ENCODE measurements around the gene ST7.

ST7 gene

GRCh38 chr7:117143580-117143979 lies 190.3 kb downstream of the ST7 start:
- H3K4me3 ChIP-seq (ENCODE audit: low read depth, low read length), result no peak overlapping the region
- no peak for TF ChIP-seq CTCF (IDR thresholded peaks at IDR 0.05; ENCODE audit: low read depth, low read length)
- DNase-seq (ENCODE audit: low read depth, low spot score), result peak; percentile 46
- in situ Hi-C loops (cut with HindIII; ENCODE audit: low sequenced_read_pairs), result no loop called here

- no peak overlapping the region for H3K4me3 ChIP-seq (ENCODE audit: low read depth, low read length)
- TF ChIP-seq CTCF (IDR thresholded peaks at IDR 0.05; ENCODE audit: low read depth, low read length), result no peak
- no peak for DNase-seq (ENCODE audit: low read depth, low spot score)
- in situ Hi-C loops (cut with HindIII; ENCODE audit: low sequenced_read_pairs), result no loop called here
Observed at GRCh38 chr7:117145333-117145732, 192.0 kb downstream of the ST7 start.

GRCh38 chr7:117146059-117146458 lies 192.8 kb downstream of the ST7 start:
- in situ Hi-C loops (cut with HindIII; ENCODE audit: low sequenced_read_pairs), result no loop called here
- H3K4me3 ChIP-seq (ENCODE audit: low read depth, low read length), result no peak overlapping the region
- DNase-seq (ENCODE audit: low read depth, low spot score), result no peak
- TF ChIP-seq CTCF (IDR thresholded peaks at IDR 0.05; ENCODE audit: low read depth, low read length), result no peak

- DNase-seq (ENCODE audit: low read depth, low spot score), result no peak
- no peak for TF ChIP-seq CTCF (IDR thresholded peaks at IDR 0.05; ENCODE audit: low read depth, low read length)
- in situ Hi-C loops (cut with HindIII; ENCODE audit: low sequenced_read_pairs), result no loop called here
- H3K4me3 ChIP-seq (ENCODE audit: low read depth, low read length), result no peak overlapping the region
Observed at GRCh38 chr7:117146511-117146910, 193.2 kb downstream of the ST7 start.

- in situ Hi-C loops (cut with HindIII; ENCODE audit: low sequenced_read_pairs), result no loop called here
- no peak for TF ChIP-seq CTCF (IDR thresholded peaks at IDR 0.05; ENCODE audit: low read depth, low read length)
- H3K4me3 ChIP-seq (ENCODE audit: low read depth, low read length), result no peak overlapping the region
- DNase-seq (ENCODE audit: low read depth, low spot score), result no peak
Observed at GRCh38 chr7:117148971-117149370, 195.7 kb downstream of the ST7 start.

GRCh38 chr7:117149692-117150091 lies 196.4 kb downstream of the ST7 start:
- in situ Hi-C loops (cut with HindIII; ENCODE audit: low sequenced_read_pairs), result no loop called here
- no peak overlapping the region for H3K4me3 ChIP-seq (ENCODE audit: low read depth, low read length)
- no peak for DNase-seq (ENCODE audit: low read depth, low spot score)
- TF ChIP-seq CTCF (IDR thresholded peaks at IDR 0.05; ENCODE audit: low read depth, low read length), result no peak

All from astrocyte of the spinal cord (primary cell).